Body of pancreas (tissue), 4 donors: ENCODE data around the gene RAB44. TPM values are rescaled to one million over a fixed set of nuclear protein-coding genes. Genes with fewer than 3 reads are reported as not detected.

Experiments
- ATAC-seq: fragments of 150-250 bp; one replicate; pipeline ENCODE4 v1.9.1; 2016
- DNase-seq, 4 donors: peaks; one replicate each; pipeline ENCODE4 v3.0.0-alpha.2; 2019
- H3K27ac ChIP-seq, 4 donors: fragments of 200-600 bp; sonication (generic); 1 replicate in 3 of 4; 2 replicates in 1 of 4; pipeline versions ENCODE4 v1.5.1 to v1.6.1; 2016 to 2019; ENCODE audit warnings: mild to moderate bottlenecking in 1 of 4, mixed read lengths in 1 of 4, moderate library complexity in 1 of 4
- H3K27me3 ChIP-seq, 2 donors: fragments of 200-600 bp; sonication (generic); one replicate each; pipeline ENCODE4 v1.6.0; 2016; ENCODE audit warnings: mild to moderate bottlenecking in 1 of 2
- H3K36me3 ChIP-seq, 2 donors: fragments of 200-600 bp; sonication (generic); replicated peaks in 1 of 2; 2 replicates each; pipeline ENCODE4 v1.5.1; 2016; ENCODE audit warnings: low read depth in 2 of 2; ENCODE audit not compliant: insufficient read depth in 1 of 2
- H3K4me1 ChIP-seq: fragments of 200-600 bp; sonication (generic); one replicate; pipeline ENCODE4 v1.6.0; 2016
- H3K4me3 ChIP-seq, 2 donors: fragments of 200-600 bp; sonication (generic); 1 replicate in 1 of 2; 2 replicates in 1 of 2; pipeline ENCODE4 v1.5.1; 2016 to 2019
- H3K9me3 ChIP-seq, 3 donors: fragments of 200-600 bp; sonication (generic); 1 replicate in 2 of 3; 2 replicates in 1 of 3; pipeline ENCODE4 v1.5.1; 2016
- POLR2A ChIP-seq, 3 donors: fragments of 450-650 bp; IDR thresholded peaks; one replicate each; pipeline ENCODE4 v1.6.1; 2016; ENCODE audit warnings: antibody characterized with exemption in 3 of 3, mild to moderate bottlenecking in 2 of 3
- WGBS, 2 donors: methylation state at CpG; one replicate each; pipeline ENCODE4 v1.1.5; 2017; 5-methylcytosine and 5-hydroxymethylcytosine counted together
- intact Hi-C: fragments of 100-400 bp; cut with DNase I; formaldehyde crosslinking; loops from one replicate; pipeline ENCODE4 v1.15.1; 2023
- total RNA-seq, 2 donors: library from RNA; depleted of rRNA; stranded (reverse); fragments of >200 nt; gene quantifications; one replicate each; pipeline ENCODE4 v1.1.0, GENCODE V29; 2016
- TF ChIP-seq, protein P1 (sequence below), 7 experiments: fragments of 450-650 bp in 4 of 7; fragments of 200-600 bp in 3 of 7; sonication (generic) in 3 of 7; IDR thresholded peaks; one replicate each; pipeline ENCODE4 v1.5.1; 2016 to 2019; ENCODE audit warnings: antibody characterized with exemption in 7 of 7

Gene RAB44
- total RNA-seq, 2 donors from 2014 or later = 0.26 TPM; not detected in 1

DNA sequence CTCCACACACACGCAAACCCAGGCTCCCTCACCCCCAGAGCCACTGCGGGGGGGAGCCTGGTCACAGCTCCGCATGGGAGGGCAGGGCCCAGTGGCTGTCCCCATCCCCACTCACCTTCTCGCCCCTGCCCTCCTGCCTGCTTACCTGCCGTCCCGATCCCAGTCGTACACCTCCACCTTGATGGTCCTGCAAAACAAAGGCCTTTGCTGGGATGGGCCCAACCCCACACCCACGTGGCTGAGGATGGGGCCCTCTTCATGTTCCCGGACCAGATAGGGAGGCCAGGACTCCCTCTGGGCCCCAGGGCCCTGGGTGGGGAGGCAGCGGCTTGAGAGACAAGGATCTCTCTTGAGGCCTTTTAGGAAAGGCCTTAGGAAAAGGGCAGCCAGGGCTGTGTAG is 67.6 kb downstream of the RAB44 start:
- ATAC-seq = no peak
- Histone ChIP-seq H3K27me3 (no peaks in the 10 kb centered on the region), H3K36me3 (no peaks in the 10 kb centered on the region), H3K4me3 (no peak overlapping the region), H3K9me3 (no peaks in the 10 kb centered on the region), H3K4me1 (peaks cover 12% of the 10 kb centered on the region), H3K27ac (no peak overlapping the region)
- intact Hi-C loops = loop anchor here (5.0 to 10.0 kb wide), 3 partner anchors 87 to 440 kb away; partner anchors contain the start of gene PIM1
- TF ChIP-seq, protein P1, sequence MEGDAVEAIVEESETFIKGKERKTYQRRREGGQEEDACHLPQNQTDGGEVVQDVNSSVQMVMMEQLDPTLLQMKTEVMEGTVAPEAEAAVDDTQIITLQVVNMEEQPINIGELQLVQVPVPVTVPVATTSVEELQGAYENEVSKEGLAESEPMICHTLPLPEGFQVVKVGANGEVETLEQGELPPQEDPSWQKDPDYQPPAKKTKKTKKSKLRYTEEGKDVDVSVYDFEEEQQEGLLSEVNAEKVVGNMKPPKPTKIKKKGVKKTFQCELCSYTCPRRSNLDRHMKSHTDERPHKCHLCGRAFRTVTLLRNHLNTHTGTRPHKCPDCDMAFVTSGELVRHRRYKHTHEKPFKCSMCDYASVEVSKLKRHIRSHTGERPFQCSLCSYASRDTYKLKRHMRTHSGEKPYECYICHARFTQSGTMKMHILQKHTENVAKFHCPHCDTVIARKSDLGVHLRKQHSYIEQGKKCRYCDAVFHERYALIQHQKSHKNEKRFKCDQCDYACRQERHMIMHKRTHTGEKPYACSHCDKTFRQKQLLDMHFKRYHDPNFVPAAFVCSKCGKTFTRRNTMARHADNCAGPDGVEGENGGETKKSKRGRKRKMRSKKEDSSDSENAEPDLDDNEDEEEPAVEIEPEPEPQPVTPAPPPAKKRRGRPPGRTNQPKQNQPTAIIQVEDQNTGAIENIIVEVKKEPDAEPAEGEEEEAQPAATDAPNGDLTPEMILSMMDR (IDR thresholded peaks at IDR 0.05) = no peak
- no peak for TF ChIP-seq POLR2A (IDR thresholded peaks at IDR 0.05)
- no peak for DNase-seq
- 65 to 73% methylated on average over 5 to 7 of the region's 10 CpGs for WGBS, 2 donors

GRCh38 chr6:36765594-36766398 is 68.2 kb downstream of the RAB44 start:
- Histone ChIP-seq H3K4me3 (no peak overlapping the region), H3K9me3 (no peaks in the 10 kb centered on the region), H3K27me3 (no peaks in the 10 kb centered on the region), H3K27ac (no peak overlapping the region), H3K4me1 (peaks cover 12% of the 10 kb centered on the region), H3K36me3 (no peaks in the 10 kb centered on the region)
- intact Hi-C loops = loop anchor here (5.0 to 10.0 kb wide), 3 partner anchors 87 to 439 kb away; partner anchors contain the start of gene PIM1
- peak; percentile 85 for ATAC-seq
- 25 to 52% methylated on average over 12 to 13 of the region's 17 CpGs for WGBS, 2 donors
- TF ChIP-seq, protein P1 (IDR thresholded peaks at IDR 0.05) = peak; percentile 71 to 96 (median 91)
- no peak for TF ChIP-seq POLR2A (IDR thresholded peaks at IDR 0.05)
- peak; percentile 86 to 90 (median 88) for DNase-seq

DNA sequence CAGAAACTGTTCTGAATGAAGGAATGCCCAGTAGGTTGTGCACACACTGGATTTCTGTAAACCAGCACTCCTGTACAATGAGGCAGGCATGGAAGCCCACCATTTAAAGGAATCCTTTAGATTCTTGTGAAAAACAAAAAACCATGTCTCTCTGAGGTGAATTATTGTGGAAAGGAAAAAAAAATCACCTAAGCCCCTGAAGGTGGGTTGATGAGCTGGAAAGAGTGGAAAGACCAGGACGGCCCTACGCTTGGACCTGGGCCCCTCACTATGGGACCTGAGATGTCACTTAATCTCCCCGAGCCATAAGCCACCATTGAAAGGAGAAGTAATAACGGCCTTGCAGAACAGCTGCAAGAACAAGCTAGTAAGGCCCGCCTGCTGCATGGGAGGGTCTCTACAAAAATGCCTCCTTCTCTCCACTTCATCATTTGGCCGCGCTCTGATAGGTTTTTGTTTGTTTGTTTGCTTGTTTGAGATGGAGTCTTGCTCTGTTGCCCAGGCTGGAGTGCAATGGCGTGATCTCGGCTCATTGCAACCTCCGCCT is 68.8 kb downstream of the RAB44 start:
- intact Hi-C loops = loop anchor here (5.0 to 10.0 kb wide), 3 partner anchors 86 to 438 kb away; partner anchors contain the start of gene PIM1
- no peak for ATAC-seq
- TF ChIP-seq POLR2A (IDR thresholded peaks at IDR 0.05) = no peak
- TF ChIP-seq, protein P1 (IDR thresholded peaks at IDR 0.05) = no peak
- H3K4me1 ChIP-seq = peaks cover 12% of the 10 kb centered on the region
- no peaks in the 10 kb centered on the region for H3K9me3 ChIP-seq
- H3K36me3 ChIP-seq = no peaks in the 10 kb centered on the region
- H3K4me3 ChIP-seq = no peak overlapping the region
- H3K27ac ChIP-seq = no peak overlapping the region
- no peaks in the 10 kb centered on the region for H3K27me3 ChIP-seq
- no peak for DNase-seq
- WGBS, 2 donors = 70 to 84% methylated on average over 10 of the region's 10 CpGs

DNA sequence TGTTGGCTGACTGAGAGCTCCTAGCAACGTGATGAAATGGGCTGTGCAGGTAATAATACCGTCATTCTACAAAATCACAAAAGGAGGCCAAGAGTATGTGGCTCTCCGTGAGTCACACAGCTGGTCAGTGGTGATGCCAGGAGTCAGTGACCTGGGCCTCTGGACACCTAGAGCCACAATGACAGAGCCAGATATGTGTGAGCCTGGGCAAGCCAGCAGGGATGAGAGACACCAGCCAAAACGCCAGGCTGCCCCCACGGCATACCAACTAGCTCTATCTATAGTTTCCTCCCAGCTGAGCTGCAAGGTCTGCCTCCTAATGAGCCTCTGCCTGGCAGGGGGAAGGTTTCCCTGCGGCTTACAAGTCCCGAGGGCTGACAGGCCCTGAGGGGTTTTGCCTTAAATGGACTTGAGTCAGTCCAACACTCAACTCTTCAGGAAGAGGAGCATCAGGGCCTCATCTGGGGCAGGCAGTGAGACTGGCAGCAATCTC is 71.6 kb downstream of the RAB44 start:
- peaks cover 12% of the 10 kb centered on the region for H3K4me1 ChIP-seq
- H3K27ac ChIP-seq = no peak overlapping the region
- H3K27me3 ChIP-seq = no peaks in the 10 kb centered on the region
- H3K4me3 ChIP-seq = no peak overlapping the region
- no peaks in the 10 kb centered on the region for H3K36me3 ChIP-seq
- no peak for TF ChIP-seq POLR2A (IDR thresholded peaks at IDR 0.05)
- TF ChIP-seq, protein P1 (IDR thresholded peaks at IDR 0.05) = no peak
- H3K9me3 ChIP-seq = no peaks in the 10 kb centered on the region
- no peak for ATAC-seq
- 42 to 68% methylated on average over 3 to 7 of the region's 7 CpGs for WGBS, 2 donors
- intact Hi-C loops = loop anchor here (5.0 to 10.0 kb wide), 3 partner anchors 83 to 436 kb away; partner anchors contain the start of gene PIM1
- no peak for DNase-seq
